Activated CD8-positive, alpha-beta memory T cell treated with anti-CD3 and anti-CD28 coated beads, Interleukin-2, amount 50 U/mL, for 48 hours (primary cell): ENCODE measurements around the gene AATF.
"Not testable (repeated sequence)": the region's sequence is repeated elsewhere in the genome, so short reads cannot be mapped to it uniquely, and the experiment has no call there.

Source experiments
- DNase-seq: peaks from one replicate; pipeline ENCODE4 v3.0.0-alpha.2; 2020

The AATF gene

GRCh38 chr17:37051833-37052232 lies 103.1 kb downstream of the AATF start:
- no peak for DNase-seq

GRCh38 chr17:37052450-37052849 lies 103.7 kb downstream of the AATF start:
- DNase-seq = no peak

GRCh38 chr17:37054894-37055293 lies 106.1 kb downstream of the AATF start:
- no peak for DNase-seq

- DNase-seq = no peak
Observed at GRCh38 chr17:37056622-37057021, 107.9 kb downstream of the AATF start.

- DNase-seq = no peak
Observed at GRCh38 chr17:37059493-37059892, 110.7 kb downstream of the AATF start.

- DNase-seq = no peak
Observed at GRCh38 chr17:37060094-37060493, 111.3 kb downstream of the AATF start.

GRCh38 chr17:37060928-37061327 lies 112.2 kb downstream of the AATF start:
- no peak for DNase-seq

- DNase-seq = no peak
Observed at GRCh38 chr17:37062021-37062420, 113.3 kb downstream of the AATF start.

GRCh38 chr17:37064206-37064605 lies 115.5 kb downstream of the AATF start:
- DNase-seq = no peak

- DNase-seq = no peak
Observed at GRCh38 chr17:37064956-37065355, 116.2 kb downstream of the AATF start.

- no peak for DNase-seq
Observed at GRCh38 chr17:37065486-37066321, 117.0 kb downstream of the AATF start.

GRCh38 chr17:37066322-37067255 lies 117.8 kb downstream of the AATF start:
- no peak for DNase-seq

- no peak for DNase-seq
Observed at GRCh38 chr17:37067555-37068111, 118.9 kb downstream of the AATF start.

GRCh38 chr17:37068266-37068665 lies 119.5 kb downstream of the AATF start:
- no peak for DNase-seq

GRCh38 chr17:37069087-37069486 lies 120.3 kb downstream of the AATF start:
- DNase-seq = no peak

GRCh38 chr17:37073464-37073863 lies 124.7 kb downstream of the AATF start:
- DNase-seq = not testable (repeated sequence)

- DNase-seq = no peak
Observed at GRCh38 chr17:37079065-37079708, 130.4 kb downstream of the AATF start.

GRCh38 chr17:37079735-37080134 lies 131.0 kb downstream of the AATF start:
- DNase-seq = no peak

- no peak for DNase-seq
Observed at GRCh38 chr17:37081287-37081686, 132.5 kb downstream of the AATF start.

GRCh38 chr17:37082311-37082860 lies 133.6 kb downstream of the AATF start:
- no peak for DNase-seq

- DNase-seq = no peak
Observed at GRCh38 chr17:37082985-37083384, 134.2 kb downstream of the AATF start.

- DNase-seq = no peak
Observed at GRCh38 chr17:37083456-37083855, 134.7 kb downstream of the AATF start.

- DNase-seq = no peak
Observed at GRCh38 chr17:37084372-37084771, 135.6 kb downstream of the AATF start.
